HG03066 (cell line): Measurements from ENCODE around the gene BRF1.
"Not testable (repeated sequence)": the region's sequence is repeated elsewhere in the genome, so short reads cannot be mapped to it uniquely, and the experiment has no call there.

Source experiments
- ATAC-seq: cut with Tn5 transposase; IDR thresholded peaks from one replicate; pipeline ENCODE4 v1.9.1; 2021; ENCODE audit warnings: low read depth; ENCODE audit not compliant: unreplicated experiment

The BRF1 gene

GRCh38 chr14:105297311-105297710 is 3.5 kb downstream of the BRF1 start:
- ATAC-seq: not testable (repeated sequence)

- ATAC-seq: no peak
Measured at GRCh38 chr14:105294142-105294597, 6.6 kb downstream of the BRF1 start.

GRCh38 chr14:105292826-105293711 is 7.7 kb downstream of the BRF1 start:
- ATAC-seq: no peak

- no peak for ATAC-seq
Measured at GRCh38 chr14:105290621-105291346, 10.0 kb downstream of the BRF1 start.

GRCh38 chr14:105288936-105289335 is 11.9 kb downstream of the BRF1 start:
- not testable (repeated sequence) for ATAC-seq

GRCh38 chr14:105287249-105288102 is 13.3 kb downstream of the BRF1 start:
- ATAC-seq: no peak

- no peak for ATAC-seq
Measured at GRCh38 chr14:105286759-105287144, 14.0 kb downstream of the BRF1 start.

- no peak for ATAC-seq
Measured at GRCh38 chr14:105285174-105285573, 15.6 kb downstream of the BRF1 start.

GRCh38 chr14:105283899-105284298 is 16.9 kb downstream of the BRF1 start:
- ATAC-seq: no peak

- ATAC-seq: no peak
Measured at GRCh38 chr14:105283028-105283427, 17.8 kb downstream of the BRF1 start.

- no peak for ATAC-seq
Measured at GRCh38 chr14:105282098-105282725, 18.6 kb downstream of the BRF1 start.

- no peak for ATAC-seq
Measured at GRCh38 chr14:105281371-105282097, 19.3 kb downstream of the BRF1 start.

GRCh38 chr14:105280525-105280924 is 20.3 kb downstream of the BRF1 start:
- ATAC-seq: no peak

- ATAC-seq: no peak
Measured at GRCh38 chr14:105279642-105280361, 21.0 kb downstream of the BRF1 start.

GRCh38 chr14:105277448-105277847 is 23.4 kb downstream of the BRF1 start:
- not testable (repeated sequence) for ATAC-seq

GRCh38 chr14:105275267-105275946 is 25.4 kb downstream of the BRF1 start:
- ATAC-seq: no peak

- ATAC-seq: no peak
Measured at GRCh38 chr14:105274637-105275036, 26.2 kb downstream of the BRF1 start.

GRCh38 chr14:105273062-105273461 is 27.7 kb downstream of the BRF1 start:
- ATAC-seq: no peak
